C4-2B (cell line): ENCODE measurements around the gene MAN2A1.

Experiments used
- CTCF ChIP-seq: fragments of 450-650 bp; conservative IDR thresholded peaks from 2 replicates; pipeline ENCODE4 v1.5.1; 2017; ENCODE audit warnings: mild to moderate bottlenecking
- ZFX ChIP-seq: fragments of 450-650 bp; IDR thresholded peaks from 2 replicates; pipeline ENCODE4 v1.6.1; 2017

- no peak for TF ChIP-seq CTCF
- no peak for TF ChIP-seq ZFX
These were observed 19.6 kb upstream of the MAN2A1 start for GRCh38 chr5:109669991-109670706.
